ENCODE data around the gene SUSD4.
"Not testable (repeated sequence)": the region's sequence is repeated elsewhere in the genome, so short reads cannot be mapped to it uniquely, and the experiment has no call there.

Gene SUSD4

GRCh38 chr1:223288826-223289225 lies 75.2 kb downstream of the SUSD4 start:
- no peak overlapping the region for H2AFZ ChIP-seq (ENCODE audit: low read depth)
- H3K36me3 ChIP-seq (ENCODE audit: insufficient read depth): no peaks in the 10 kb centered on the region
- no peaks in the 10 kb centered on the region for H3K27me3 ChIP-seq (ENCODE audit: insufficient read depth, low read depth)
- no peaks in the 10 kb centered on the region for H4K20me1 ChIP-seq (ENCODE audit: insufficient read depth)
- no peak for TF ChIP-seq CTCF (conservative IDR thresholded peaks at IDR 0.05; ENCODE audit: low read depth, low read length)
- no peaks in the 10 kb centered on the region for H3K4me1 ChIP-seq (ENCODE audit: low read depth, poor library complexity, severe bottlenecking)
- no peak overlapping the region for H3K9ac ChIP-seq
- no peak overlapping the region for H3K4me3 ChIP-seq (IDR thresholded peaks at IDR 0.05; ENCODE audit: insufficient read depth, low read depth, low read length)
- no peak overlapping the region for H3K4me2 ChIP-seq
- no peak overlapping the region for H3K27ac ChIP-seq
- H3K79me2 ChIP-seq (ENCODE audit: insufficient read depth, low read depth): no peaks in the 10 kb centered on the region

- Histone ChIP-seq H3K4me3 (IDR thresholded peaks at IDR 0.05; ENCODE audit: insufficient read depth, low read depth, low read length) (no peak overlapping the region), H4K20me1 (ENCODE audit: insufficient read depth) (no peaks in the 10 kb centered on the region), H2AFZ (ENCODE audit: low read depth) (no peak overlapping the region), H3K79me2 (ENCODE audit: insufficient read depth, low read depth) (no peaks in the 10 kb centered on the region), H3K4me1 (ENCODE audit: low read depth, poor library complexity, severe bottlenecking) (no peaks in the 10 kb centered on the region), H3K9ac (no peak overlapping the region), H3K36me3 (ENCODE audit: insufficient read depth) (no peaks in the 10 kb centered on the region), H3K27ac (no peak overlapping the region), H3K4me2 (no peak overlapping the region), H3K27me3 (ENCODE audit: insufficient read depth, low read depth) (no peaks in the 10 kb centered on the region)
- TF ChIP-seq CTCF (conservative IDR thresholded peaks at IDR 0.05; ENCODE audit: low read depth, low read length): no peak
These were observed 78.5 kb downstream of the SUSD4 start for GRCh38 chr1:223285452-223285851.

- not testable (repeated sequence) for H2AFZ ChIP-seq (ENCODE audit: low read depth); H3K4me1 ChIP-seq (ENCODE audit: low read depth, poor library complexity, severe bottlenecking); H3K27ac ChIP-seq; H3K79me2 ChIP-seq (ENCODE audit: insufficient read depth, low read depth); H3K36me3 ChIP-seq (ENCODE audit: insufficient read depth); H3K4me2 ChIP-seq; H3K27me3 ChIP-seq (ENCODE audit: insufficient read depth, low read depth); H3K9ac ChIP-seq; H3K4me3 ChIP-seq (IDR thresholded peaks at IDR 0.05; ENCODE audit: insufficient read depth, low read depth, low read length); H4K20me1 ChIP-seq (ENCODE audit: insufficient read depth)
These were observed 80.3 kb downstream of the SUSD4 start for GRCh38 chr1:223283697-223284096.

- not testable (repeated sequence) for H3K79me2 ChIP-seq (ENCODE audit: insufficient read depth, low read depth); H4K20me1 ChIP-seq (ENCODE audit: insufficient read depth); H3K27ac ChIP-seq; H2AFZ ChIP-seq (ENCODE audit: low read depth); H3K36me3 ChIP-seq (ENCODE audit: insufficient read depth); H3K4me3 ChIP-seq (IDR thresholded peaks at IDR 0.05; ENCODE audit: insufficient read depth, low read depth, low read length); H3K9ac ChIP-seq; H3K4me2 ChIP-seq; H3K27me3 ChIP-seq (ENCODE audit: insufficient read depth, low read depth)
- peaks cover 19% of the 10 kb centered on the region for H3K4me1 ChIP-seq (ENCODE audit: low read depth, poor library complexity, severe bottlenecking)
These were observed 85.7 kb downstream of the SUSD4 start for GRCh38 chr1:223278311-223278710.

GRCh38 chr1:223276029-223276428 lies 87.9 kb downstream of the SUSD4 start:
- Histone ChIP-seq H3K27me3 (ENCODE audit: insufficient read depth, low read depth) (no peaks in the 10 kb centered on the region), H3K9ac (no peak overlapping the region), H3K79me2 (ENCODE audit: insufficient read depth, low read depth) (no peaks in the 10 kb centered on the region), H3K4me1 (ENCODE audit: low read depth, poor library complexity, severe bottlenecking) (peaks cover 19% of the 10 kb centered on the region), H3K27ac (no peak overlapping the region), H2AFZ (ENCODE audit: low read depth) (no peak overlapping the region; the same call in 1 of the 2 replicates), H3K4me3 (IDR thresholded peaks at IDR 0.05; ENCODE audit: insufficient read depth, low read depth, low read length) (no peak overlapping the region), H3K36me3 (ENCODE audit: insufficient read depth) (no peaks in the 10 kb centered on the region), H3K4me2 (peak overlapping the region; percentile 55), H4K20me1 (ENCODE audit: insufficient read depth) (no peaks in the 10 kb centered on the region)
- no peak for TF ChIP-seq CTCF (conservative IDR thresholded peaks at IDR 0.05; ENCODE audit: low read depth, low read length)
